ENCODE results near the gene TMF1. TPM values are rescaled to one million over a fixed set of nuclear protein-coding genes. Genes with fewer than 3 reads are reported as not detected.

Gene TMF1
- total RNA-seq, 8 experiments from 2014 or later, result 24.8 to 50.5 (median 40.1) TPM

DNA sequence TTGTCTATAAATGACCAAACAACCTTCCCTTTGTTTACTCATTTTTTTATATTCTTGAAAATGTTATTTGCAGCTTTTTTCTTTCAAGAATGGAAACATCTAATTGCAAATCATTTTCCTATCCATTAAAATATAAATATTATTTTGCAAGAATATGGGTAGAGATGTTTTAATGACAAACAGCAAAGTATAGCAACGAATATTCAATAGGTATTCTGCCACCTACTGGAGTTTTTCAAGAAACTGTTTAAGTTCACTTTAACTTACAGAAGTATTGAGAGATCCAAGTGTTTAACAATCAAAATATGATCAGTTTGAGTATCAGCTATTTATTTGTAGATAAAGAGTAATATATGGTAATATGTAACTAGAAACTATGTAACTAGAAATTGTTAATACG lies 31.7 kb downstream of the TMF1 start:
- in situ Hi-C loops (cut with MboI; ENCODE audit: low pct_unique_long_range_greater_than_20kb in 2 of 9, low sequenced_read_pairs in 9 of 9, unreplicated experiment in 9 of 9), result no loop called here
- no peaks in the 10 kb centered on the region for H3K4me1 ChIP-seq (replicated peaks in 1 of 2)
- H3K27ac ChIP-seq, result no peak overlapping the region
- H3K4me3 ChIP-seq, result no peak overlapping the region
- WGBS, 10 experiments, result 25 to 86% (median 46%) methylated on average over 1 to 2 of the region's 2 CpGs
- ATAC-seq (replicated peaks in 6 of 8), result peak in 1 of 8 experiments; percentile 41

- Histone ChIP-seq H3K27ac (no peak overlapping the region), H3K4me3 (no peak overlapping the region), H3K4me1 (replicated peaks in 1 of 2) (peaks cover 2 to 5% of the 10 kb centered on the region in 2 donors)
- no peak for ATAC-seq (replicated peaks in 6 of 8)
- in situ Hi-C loops (cut with MboI; ENCODE audit: low pct_unique_long_range_greater_than_20kb in 2 of 9, low sequenced_read_pairs in 9 of 9, unreplicated experiment in 9 of 9), result no loop called here
- WGBS, 10 experiments, result 80 to 100% (median 93%) methylated on average over 1 to 2 of the region's 2 CpGs; no CpG with 5 or more reads in 6 of the 10 experiments
Observed at GRCh38 chr3:69016901-69017300, 35.2 kb downstream of the TMF1 start.

DNA sequence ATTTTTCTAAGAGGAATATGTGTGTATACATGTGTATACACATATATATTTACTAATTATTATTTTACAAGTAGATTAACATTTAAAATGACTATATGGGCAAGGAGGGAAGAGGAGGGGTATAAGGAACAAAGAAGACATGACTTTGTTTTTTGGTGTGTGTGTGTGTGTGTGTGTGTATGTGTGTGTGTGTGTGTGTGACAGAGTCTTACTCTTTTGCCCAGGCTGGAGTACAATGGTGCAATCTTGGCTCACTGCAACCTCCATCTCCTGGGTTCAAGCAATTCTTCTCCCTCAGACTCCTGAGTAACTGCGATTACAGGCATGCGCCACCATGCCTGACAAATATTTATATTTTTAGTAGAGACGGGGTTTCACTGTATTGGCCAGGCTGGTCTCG lies 36.0 kb downstream of the TMF1 start:
- ATAC-seq (replicated peaks in 6 of 8), result no peak
- H3K4me3 ChIP-seq, result no peak overlapping the region
- peaks cover 2 to 5% of the 10 kb centered on the region in 2 donors for H3K4me1 ChIP-seq (replicated peaks in 1 of 2)
- 91 to 100% methylated on average over 1 to 3 of the region's 4 CpGs; no CpG with 5 or more reads in 8 of the 10 experiments for WGBS, 10 experiments
- in situ Hi-C loops (cut with MboI; ENCODE audit: low pct_unique_long_range_greater_than_20kb in 2 of 9, low sequenced_read_pairs in 9 of 9, unreplicated experiment in 9 of 9), result no loop called here
- H3K27ac ChIP-seq, result no peak overlapping the region

GRCh38 chr3:69014022-69014580 lies 38.0 kb downstream of the TMF1 start:
- Histone ChIP-seq H3K4me3 (peak overlapping the region; percentile 52 to 90 (median 56)), H3K4me1 (replicated peaks in 1 of 2) (peaks cover 2 to 9% of the 10 kb centered on the region in 2 donors), H3K27ac (peak overlapping the region in 1 of 2 donors; percentile 84)
- ATAC-seq (replicated peaks in 6 of 8), result no peak
- 0 to 100% (median 27%) methylated on average over 1 to 11 of the region's 11 CpGs for WGBS, 10 experiments
- in situ Hi-C loops (cut with MboI; ENCODE audit: low pct_unique_long_range_greater_than_20kb in 2 of 9, low sequenced_read_pairs in 9 of 9, unreplicated experiment in 9 of 9), result no loop called here

- Histone ChIP-seq H3K4me3 (peak within 1 kb of the TSS; percentile 52 to 90 (median 56)), H3K27ac (peak within 1 kb of the TSS; percentile 45 to 84), H3K4me1 (replicated peaks in 1 of 2) (peaks cover 2 to 9% of the 10 kb centered on the region in 2 donors)
- WGBS, 10 experiments, result 0 to 40% (median 0%) methylated on average over 1 to 20 of the region's 96 CpGs; no CpG with 5 or more reads in 3 of the 10 experiments
- in situ Hi-C loops (cut with MboI; ENCODE audit: low pct_unique_long_range_greater_than_20kb in 2 of 9, low sequenced_read_pairs in 9 of 9, unreplicated experiment in 9 of 9), result no loop called here
- ATAC-seq (replicated peaks in 6 of 8), result peak; percentile 76 to 92 (median 92)
Observed at GRCh38 chr3:69013253-69014021, 38.7 kb downstream of the TMF1 start, which contains the start of gene EOGT. TSS of gene EOGT (minus strand) at chr3:69013684. CDS start at chr3:69009846, 3,838 bp downstream.

DNA sequence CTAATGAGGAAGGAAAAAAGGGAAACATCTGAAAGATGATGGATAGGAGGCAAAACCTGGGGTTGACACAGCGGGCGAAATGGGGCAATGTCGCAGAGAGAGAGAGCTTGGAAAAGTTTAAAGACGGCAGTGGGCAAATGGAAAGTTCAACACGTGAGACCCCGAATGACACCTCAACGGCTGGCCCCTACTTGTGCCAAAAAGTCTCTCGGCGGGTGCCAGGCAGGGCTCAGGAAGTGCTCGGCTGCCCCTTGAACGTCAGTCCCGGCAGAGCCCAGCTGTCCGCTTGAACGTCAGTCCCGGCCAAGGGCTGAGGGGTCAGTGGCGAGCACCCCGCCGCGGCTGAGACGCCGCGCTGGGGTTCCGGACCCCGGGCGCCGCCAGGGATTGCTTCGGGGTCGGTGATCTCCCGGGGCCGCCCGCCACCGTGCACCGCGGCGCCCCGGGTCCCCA lies 39.3 kb downstream of the TMF1 start:
- H3K4me3 ChIP-seq, result peak overlapping the region; percentile 52 to 90 (median 56)
- peak overlapping the region in 1 of 2 donors; percentile 84 for H3K27ac ChIP-seq
- 2 to 67% (median 23%) methylated on average over 1 to 11 of the region's 36 CpGs; no CpG with 5 or more reads in 5 of the 10 experiments for WGBS, 10 experiments
- peaks cover 2 to 9% of the 10 kb centered on the region in 2 donors for H3K4me1 ChIP-seq (replicated peaks in 1 of 2)
- in situ Hi-C loops (cut with MboI; ENCODE audit: low pct_unique_long_range_greater_than_20kb in 2 of 9, low sequenced_read_pairs in 9 of 9, unreplicated experiment in 9 of 9), result no loop called here
- peak in 4 of 8 experiments; percentile 18 to 52 (median 42) for ATAC-seq (replicated peaks in 6 of 8)

DNA sequence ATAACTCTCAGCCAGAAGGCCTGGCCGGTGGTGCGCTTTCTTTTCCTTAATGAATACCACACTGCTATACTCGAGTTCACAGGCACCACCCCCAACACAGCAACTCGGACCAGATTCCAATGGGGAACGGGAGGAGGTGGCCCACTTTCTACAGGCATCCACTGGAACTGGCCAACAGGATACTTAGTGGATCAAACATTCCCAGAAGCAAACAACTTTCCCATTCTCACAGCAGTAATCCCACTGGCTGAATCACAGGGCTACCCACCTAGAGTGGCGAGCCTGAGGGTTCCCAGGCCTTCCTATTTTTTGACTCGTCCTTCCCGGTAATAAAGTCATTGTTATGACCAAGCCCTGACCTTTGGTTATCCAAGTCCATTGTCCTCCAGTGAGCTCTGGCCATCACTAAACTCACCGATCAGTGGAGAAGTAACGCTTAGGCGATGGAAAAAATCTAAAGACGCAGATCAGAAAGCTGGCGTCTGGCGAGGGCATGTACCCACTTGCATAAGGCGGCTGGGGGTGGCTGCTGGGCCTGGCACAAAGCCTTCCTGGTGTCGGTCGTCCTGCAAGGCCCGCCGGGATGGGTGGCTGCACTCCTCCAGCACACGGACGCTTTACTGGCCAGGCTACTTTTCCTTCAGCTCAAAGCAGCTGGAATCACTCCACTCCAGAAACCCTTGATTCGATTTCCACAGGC lies 39.9 kb downstream of the TMF1 start:
- peak in 1 of 8 experiments; percentile 1 for ATAC-seq (replicated peaks in 6 of 8)
- WGBS, 10 experiments, result 11 to 94% (median 69%) methylated on average over 1 to 17 of the region's 22 CpGs; no CpG with 5 or more reads in 1 of the 10 experiments
- H3K27ac ChIP-seq, result no peak overlapping the region
- H3K4me1 ChIP-seq (replicated peaks in 1 of 2), result peaks cover 2 to 9% of the 10 kb centered on the region in 2 donors
- peak overlapping the region in 2 of 5 donors; percentile 53 to 56 for H3K4me3 ChIP-seq
- in situ Hi-C loops (cut with MboI; ENCODE audit: low pct_unique_long_range_greater_than_20kb in 2 of 9, low sequenced_read_pairs in 9 of 9, unreplicated experiment in 9 of 9), result no loop called here

- in situ Hi-C loops (cut with MboI; ENCODE audit: low pct_unique_long_range_greater_than_20kb in 2 of 9, low sequenced_read_pairs in 9 of 9, unreplicated experiment in 9 of 9), result no loop called here
- Histone ChIP-seq H3K27ac (no peak overlapping the region), H3K4me3 (no peak overlapping the region), H3K4me1 (replicated peaks in 1 of 2) (peaks cover 2 to 9% of the 10 kb centered on the region in 2 donors)
- ATAC-seq (replicated peaks in 6 of 8), result no peak
- WGBS, 10 experiments, result 88 to 96% (median 94%) methylated on average over 2 to 8 of the region's 8 CpGs; no CpG with 5 or more reads in 1 of the 10 experiments
Observed at GRCh38 chr3:69011096-69011730, 40.9 kb downstream of the TMF1 start.

GRCh38 chr3:69009559-69010410 lies 42.3 kb downstream of the TMF1 start:
- WGBS, 10 experiments, result 0 to 71% (median 40%) methylated on average over 1 to 3 of the region's 3 CpGs
- no peak for ATAC-seq (replicated peaks in 6 of 8)
- in situ Hi-C loops (cut with MboI; ENCODE audit: low pct_unique_long_range_greater_than_20kb in 2 of 9, low sequenced_read_pairs in 9 of 9, unreplicated experiment in 9 of 9), result no loop called here

GRCh38 chr3:69008980-69009379 lies 43.2 kb downstream of the TMF1 start:
- in situ Hi-C loops (cut with MboI; ENCODE audit: low pct_unique_long_range_greater_than_20kb in 2 of 9, low sequenced_read_pairs in 9 of 9, unreplicated experiment in 9 of 9), result no loop called here
- Histone ChIP-seq H3K4me3 (no peak overlapping the region), H3K4me1 (replicated peaks in 1 of 2) (peaks cover under 1 to 4% of the 10 kb centered on the region in 2 donors), H3K27ac (no peak overlapping the region)
- WGBS, 10 experiments, result 15 to 83% (median 68%) methylated on average over 1 to 2 of the region's 2 CpGs; no CpG with 5 or more reads in 4 of the 10 experiments
- ATAC-seq (replicated peaks in 6 of 8), result no peak

More at GRCh38 chr3:69009559-69010410, 42.3 kb downstream of the TMF1 start:
- H3K27ac ChIP-seq, result no peak overlapping the region
- peaks cover 2 to 9% of the 10 kb centered on the region in 2 donors for H3K4me1 ChIP-seq (replicated peaks in 1 of 2)
- no peak overlapping the region for H3K4me3 ChIP-seq

GRCh38 chr3:69005791-69006482 lies 46.2 kb downstream of the TMF1 start:
- Histone ChIP-seq H3K4me3 (no peak overlapping the region), H3K27ac (no peak overlapping the region), H3K4me1 (replicated peaks in 1 of 2) (peaks cover 0 to 4% of the 10 kb centered on the region in 2 donors)
- no peak for ATAC-seq (replicated peaks in 6 of 8)
- WGBS, 10 experiments, result 85 to 100% (median 100%) methylated on average over 1 to 5 of the region's 5 CpGs; no CpG with 5 or more reads in 1 of the 10 experiments
- in situ Hi-C loops (cut with MboI; ENCODE audit: low pct_unique_long_range_greater_than_20kb in 2 of 9, low sequenced_read_pairs in 9 of 9, unreplicated experiment in 9 of 9), result no loop called here
